Cardiac muscle cell (in vitro differentiated cells and primary cell): ENCODE measurements around the gene NEDD9. TPM values are rescaled to one million over a fixed set of nuclear protein-coding genes. Genes with fewer than 3 reads are reported as not detected.

Experiments used
- DNase-seq, 2 donors: peaks; one replicate each; pipeline versions ENCODE4 v3.0.0 to v3.0.0-alpha.2; 2010 to 2017; ENCODE audit warnings: low read depth in 1 of 2, low spot score in 1 of 2
- H3K27ac ChIP-seq: fragments of 200-600 bp; sonication (generic); 2 replicates; pipeline ENCODE4 v1.5.1; 2016
- H3K27me3 ChIP-seq: fragments of 200-600 bp; sonication (generic); 2 replicates; pipeline ENCODE4 v1.6.0; 2016; ENCODE audit warnings: control low read depth
- H3K36me3 ChIP-seq: fragments of 200-600 bp; sonication (generic); 2 replicates; pipeline ENCODE4 v1.5.1; 2016; ENCODE audit warnings: control low read depth
- H3K4me1 ChIP-seq: fragments of 200-600 bp; sonication (generic); 2 replicates; pipeline ENCODE4 v1.8.1; 2017; ENCODE audit warnings: low read depth, mild to moderate bottlenecking, mixed run types
- H3K4me3 ChIP-seq: fragments of 200-600 bp; sonication (generic); 2 replicates; pipeline ENCODE4 v1.5.1; 2016; ENCODE audit warnings: mild to moderate bottlenecking
- H3K9me3 ChIP-seq: fragments of 200-600 bp; sonication (generic); 2 replicates; pipeline ENCODE4 v1.5.1; 2017; ENCODE audit warnings: low read depth, mild to moderate bottlenecking, control low read depth
- CTCF ChIP-seq: IDR thresholded peaks from 2 replicates; pipeline ENCODE4 v1.5.1; 2012; ENCODE audit warnings: low read depth, mild to moderate bottlenecking, low read length
- polyA plus RNA-seq: library from polyadenylated mRNA; unstranded; fragments of >200 nt; fragmentation: Nextera tagmentation; extraction: Ambion mirVana; gene quantifications from 2 replicates; pipeline ENCODE4 v1.2.1, GENCODE V29; 2016
- total RNA-seq: library from RNA; depleted of rRNA; stranded (reverse); fragments of >200 nt; gene quantifications from 2 replicates; pipeline ENCODE4 v1.2.3, GENCODE V29; 2016

Gene NEDD9
- total and polyA plus RNA-seq, 2 experiments from 2014 or later = 12.6 to 26.8 TPM

- no peak overlapping the region for H3K27ac ChIP-seq
- DNase-seq = no peak
These were observed 52.9 kb downstream of the NEDD9 start for GRCh38 chr6:11179419-11180202.

GRCh38 chr6:11179088-11179418 lies 53.4 kb downstream of the NEDD9 start:
- Histone ChIP-seq H3K27me3 (no peaks in the 10 kb centered on the region), H3K4me1 (peaks cover 8% of the 10 kb centered on the region), H3K4me3 (no peak overlapping the region), H3K9me3 (no peaks in the 10 kb centered on the region), H3K36me3 (no peaks in the 10 kb centered on the region), H3K27ac (no peak overlapping the region)
- TF ChIP-seq CTCF = no peak
- no peak for DNase-seq

More at GRCh38 chr6:11179419-11180202, 52.9 kb downstream of the NEDD9 start:
- Histone ChIP-seq H3K27me3 (no peaks in the 10 kb centered on the region), H3K4me3 (no peak overlapping the region), H3K9me3 (no peaks in the 10 kb centered on the region), H3K36me3 (no peaks in the 10 kb centered on the region), H3K4me1 (peaks cover 9% of the 10 kb centered on the region)
- TF ChIP-seq CTCF = no peak

DNA sequence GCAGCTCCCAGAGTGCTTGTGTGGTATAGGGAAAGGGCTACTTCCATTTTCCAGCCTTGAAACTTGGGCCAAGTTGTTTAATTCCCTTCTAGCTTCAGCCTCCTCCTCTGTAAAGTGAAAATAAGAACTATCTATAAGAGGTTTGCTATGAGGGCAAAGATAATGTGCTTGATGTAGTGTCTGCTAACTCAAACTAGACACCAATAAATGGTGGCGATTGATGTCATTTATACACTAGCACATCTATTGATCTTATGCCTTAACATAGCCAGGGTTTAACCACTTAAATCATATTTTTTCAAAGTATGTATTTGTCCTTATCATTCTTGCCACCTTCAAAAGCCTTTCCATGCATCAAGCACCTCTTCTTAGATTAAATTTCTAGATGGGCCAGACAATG lies 55.2 kb downstream of the NEDD9 start:
- Histone ChIP-seq H3K27ac (no peak overlapping the region), H3K36me3 (no peaks in the 10 kb centered on the region), H3K9me3 (no peaks in the 10 kb centered on the region), H3K27me3 (no peaks in the 10 kb centered on the region), H3K4me3 (no peak overlapping the region), H3K4me1 (peaks cover 5% of the 10 kb centered on the region)
- no peak for TF ChIP-seq CTCF
- DNase-seq = no peak

- Histone ChIP-seq H3K4me3 (no peak overlapping the region), H3K27ac (no peak overlapping the region), H3K4me1 (peaks cover 5% of the 10 kb centered on the region), H3K9me3 (no peaks in the 10 kb centered on the region), H3K27me3 (no peaks in the 10 kb centered on the region), H3K36me3 (no peaks in the 10 kb centered on the region)
- TF ChIP-seq CTCF = no peak
- no peak for DNase-seq
These were observed 58.2 kb downstream of the NEDD9 start for GRCh38 chr6:11174242-11174611.

DNA sequence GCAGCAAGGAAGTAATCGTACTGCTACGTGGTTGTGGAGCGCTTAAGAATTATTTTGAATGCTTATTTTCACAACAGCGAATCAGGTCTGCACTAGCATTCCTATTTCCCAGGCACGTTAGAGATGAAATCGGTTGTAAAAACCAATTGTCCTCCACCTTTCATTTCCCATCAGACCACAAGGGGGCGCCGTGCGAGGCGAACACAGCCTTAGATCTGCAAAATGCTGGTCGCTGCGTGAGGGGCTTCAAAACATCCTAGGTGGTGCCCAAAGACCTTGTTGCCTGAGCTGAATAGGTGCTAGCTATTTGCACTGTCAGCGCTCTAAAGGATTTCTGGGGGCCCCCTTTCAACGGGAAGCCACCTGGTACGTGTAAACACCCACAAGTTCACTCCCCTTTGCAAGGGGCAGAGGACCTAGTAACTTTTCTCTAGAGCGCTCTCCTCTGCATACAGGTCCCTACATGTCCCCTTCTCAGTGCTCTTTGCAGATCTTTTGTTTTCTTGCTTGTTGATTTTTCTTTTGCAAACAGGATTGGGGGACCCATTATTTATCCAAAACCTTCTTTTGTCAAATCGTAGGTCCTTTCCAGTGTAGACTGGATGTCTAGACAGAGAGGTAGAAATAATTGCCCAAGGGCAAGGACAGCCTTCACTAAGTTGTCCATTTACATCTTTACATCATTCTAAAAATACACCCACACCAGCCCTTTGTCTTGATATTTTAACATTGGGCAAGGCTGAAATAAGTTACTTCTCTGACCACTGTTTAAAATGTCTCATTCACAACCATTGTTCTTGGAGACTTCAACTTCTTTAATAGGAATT lies 59.8 kb downstream of the NEDD9 start:
- no peak overlapping the region for H3K27ac ChIP-seq
- no peaks in the 10 kb centered on the region for H3K9me3 ChIP-seq
- H3K4me3 ChIP-seq = no peak overlapping the region
- no peaks in the 10 kb centered on the region for H3K36me3 ChIP-seq
- TF ChIP-seq CTCF = peak; percentile 85
- H3K4me1 ChIP-seq = peaks cover 5% of the 10 kb centered on the region
- no peaks in the 10 kb centered on the region for H3K27me3 ChIP-seq
- DNase-seq = peak; percentile 65 to 70
